Measurements from ENCODE around the gene HOXB5. TPM values are rescaled to one million over a fixed set of nuclear protein-coding genes. Genes with fewer than 3 reads are reported as not detected.

The HOXB5 gene
- total RNA-seq, 2 experiments from 2014 or later: 0.16 TPM; not detected in 1

DNA sequence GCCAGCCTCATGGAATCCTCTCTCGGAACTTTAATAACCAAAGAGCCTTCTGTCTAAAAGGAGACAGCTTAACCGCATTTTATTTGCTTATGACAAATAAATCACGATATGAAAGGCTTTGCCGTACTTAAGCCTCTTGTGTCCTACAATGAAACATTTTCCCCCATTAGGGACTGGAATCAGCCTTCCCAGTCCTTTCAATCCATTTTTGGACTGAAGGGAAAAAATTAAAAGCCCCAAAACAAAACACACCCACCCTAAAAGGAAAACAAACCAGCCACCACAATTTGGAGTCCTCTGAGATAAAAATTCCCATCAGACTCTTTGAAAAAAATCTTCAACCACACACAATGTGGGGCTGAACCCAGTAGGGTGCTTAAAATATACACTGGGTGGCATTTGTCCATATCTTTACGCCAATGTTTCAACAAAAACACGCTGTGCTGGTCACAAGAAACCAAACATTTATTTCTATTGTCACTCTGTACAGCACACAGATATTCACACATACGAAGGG is 18.5 kb downstream of the HOXB5 start:
- H3K4me1 Mint-ChIP-seq: peaks cover 33% of the 10 kb centered on the region
- no peak overlapping the region for H3K27ac Mint-ChIP-seq
- peaks cover 12% of the 10 kb centered on the region for H3K27me3 Mint-ChIP-seq
- ATAC-seq (no peak), DNase-seq (no peak)
- H3K4me3 Mint-ChIP-seq: no peak overlapping the region
- CTCF ChIA-PET: interaction anchor here (1.0 to 1.5 kb wide), 2 partner anchors 71 to 83 kb away, joined by 4 read pairs; no protein-coding TSS in a partner anchor
- H3K9me3 Mint-ChIP-seq (ENCODE audit: low read depth): no peaks in the 10 kb centered on the region
- H3K36me3 Mint-ChIP-seq: peaks cover 9% of the 10 kb centered on the region

DNA sequence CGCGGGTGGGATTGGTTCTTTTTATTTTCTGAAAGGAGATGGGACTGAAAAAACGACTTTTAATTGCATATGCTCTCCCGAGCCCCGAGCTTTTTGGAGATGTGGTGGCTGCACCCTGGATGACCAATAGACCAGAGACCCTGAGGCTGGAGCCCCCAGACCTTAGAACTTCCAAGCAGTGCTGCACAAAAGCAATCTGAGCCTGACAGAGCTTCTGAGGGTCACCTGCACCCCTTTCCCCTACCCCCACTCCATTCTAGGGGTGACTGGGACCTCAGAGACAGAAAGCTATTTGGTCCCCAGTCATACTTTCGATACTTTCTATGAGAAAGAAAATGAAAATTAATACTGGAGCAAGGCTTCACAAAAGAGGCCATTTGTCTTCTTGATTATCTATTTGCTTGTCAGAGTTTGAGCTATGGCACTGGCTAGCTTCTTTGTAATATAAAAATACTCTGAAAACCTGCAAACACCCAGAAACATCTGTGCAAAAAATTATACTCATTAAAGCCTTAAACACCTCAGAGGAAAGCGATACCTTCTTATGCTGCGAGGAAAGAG is 19.0 kb downstream of the HOXB5 start:
- Mint-ChIP-seq H3K4me1 (peaks cover 30% of the 10 kb centered on the region), H3K27ac (no peak overlapping the region), H3K9me3 (ENCODE audit: low read depth) (no peaks in the 10 kb centered on the region), H3K4me3 (no peak overlapping the region), H3K27me3 (peaks cover 8% of the 10 kb centered on the region), H3K36me3 (peaks cover 7% of the 10 kb centered on the region)
- no peak for ATAC-seq
- no peak for DNase-seq
- CTCF ChIA-PET: interaction anchor here (0.7 to 1.5 kb wide), 3 partner anchors 71 to 86 kb away, joined by 3 to 4 read pairs (median 4); no protein-coding TSS in a partner anchor

DNA sequence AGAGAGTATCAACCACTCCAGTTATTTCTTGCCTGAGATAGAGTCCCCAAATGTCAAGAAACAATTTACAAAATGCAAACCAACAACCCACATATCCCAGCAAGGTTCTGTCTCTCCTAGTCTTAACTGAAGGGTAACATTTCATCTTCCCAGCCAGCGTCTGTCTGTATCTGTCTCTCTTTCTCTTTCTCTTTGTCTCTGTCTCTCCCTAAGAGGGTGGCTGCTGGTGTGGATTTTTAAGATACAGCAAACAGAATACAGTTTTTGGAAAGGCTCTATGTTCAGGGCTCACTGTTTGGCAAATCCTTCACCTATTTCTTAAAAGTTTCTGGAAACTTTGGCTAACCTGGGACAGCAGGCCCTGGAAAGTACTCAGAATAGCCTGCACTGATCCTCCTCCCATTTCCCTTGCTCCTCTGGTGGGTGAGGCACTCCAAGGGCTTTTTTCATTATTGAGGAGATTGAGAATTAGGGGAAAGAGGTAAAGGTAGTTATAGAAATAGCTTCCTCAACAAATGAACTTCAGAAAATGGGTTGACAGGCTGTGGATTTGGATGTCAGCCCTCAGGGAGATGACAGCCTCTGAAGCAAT is 21.7 kb downstream of the HOXB5 start:
- CTCF ChIA-PET: no interaction called here
- ATAC-seq: no peak
- Mint-ChIP-seq H3K27ac (no peak overlapping the region), H3K36me3 (peaks cover 5% of the 10 kb centered on the region), H3K4me1 (peaks cover 13% of the 10 kb centered on the region), H3K4me3 (no peak overlapping the region), H3K27me3 (peaks cover 4% of the 10 kb centered on the region), H3K9me3 (ENCODE audit: low read depth) (no peaks in the 10 kb centered on the region)
- DNase-seq: no peak

DNA sequence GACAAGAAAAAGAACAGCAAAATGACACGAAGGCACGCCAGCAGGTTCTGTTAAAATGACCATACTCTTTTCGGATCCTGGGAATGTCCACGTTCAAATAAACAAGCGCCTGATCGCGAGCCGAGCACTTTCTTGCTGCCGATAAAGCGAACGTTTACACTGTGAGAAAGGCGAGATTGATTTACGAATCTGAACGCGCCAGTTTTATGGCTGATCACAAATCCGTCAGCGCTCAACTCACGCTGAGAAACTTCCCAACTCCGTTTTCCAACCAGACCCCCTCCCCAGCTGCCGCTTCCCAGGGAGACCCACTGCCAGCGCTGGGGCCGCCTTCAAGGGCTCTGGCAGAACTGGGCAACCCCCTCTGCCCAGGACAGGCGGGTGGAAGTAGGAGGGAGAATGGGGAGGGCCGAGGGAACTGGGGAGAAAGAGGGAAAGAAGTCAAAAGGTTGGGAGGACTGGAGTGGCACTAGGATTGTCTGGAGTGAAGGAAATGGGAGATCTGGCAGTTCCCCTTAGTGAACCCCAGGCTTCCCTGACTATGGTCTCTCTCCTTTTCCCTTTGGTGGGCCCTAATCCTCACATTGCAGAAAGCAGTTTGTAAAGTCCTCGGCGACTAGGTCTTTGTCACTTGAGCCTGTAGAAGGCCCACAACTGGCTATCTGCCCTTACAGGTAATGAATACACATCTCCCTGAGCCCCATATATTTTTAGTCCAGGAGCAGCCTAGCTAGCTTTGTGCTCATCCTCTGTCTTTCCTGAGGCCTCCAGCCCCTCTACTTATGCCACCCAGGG is 22.4 kb downstream of the HOXB5 start:
- DNase-seq (no peak), ATAC-seq (no peak)
- no peaks in the 10 kb centered on the region for H3K9me3 Mint-ChIP-seq (ENCODE audit: low read depth)
- no peak overlapping the region for H3K4me3 Mint-ChIP-seq
- CTCF ChIA-PET: no interaction called here
- H3K4me1 Mint-ChIP-seq: peaks cover 9% of the 10 kb centered on the region
- peaks cover 5% of the 10 kb centered on the region for H3K36me3 Mint-ChIP-seq
- H3K27me3 Mint-ChIP-seq: peaks cover 4% of the 10 kb centered on the region
- no peak overlapping the region for H3K27ac Mint-ChIP-seq

DNA sequence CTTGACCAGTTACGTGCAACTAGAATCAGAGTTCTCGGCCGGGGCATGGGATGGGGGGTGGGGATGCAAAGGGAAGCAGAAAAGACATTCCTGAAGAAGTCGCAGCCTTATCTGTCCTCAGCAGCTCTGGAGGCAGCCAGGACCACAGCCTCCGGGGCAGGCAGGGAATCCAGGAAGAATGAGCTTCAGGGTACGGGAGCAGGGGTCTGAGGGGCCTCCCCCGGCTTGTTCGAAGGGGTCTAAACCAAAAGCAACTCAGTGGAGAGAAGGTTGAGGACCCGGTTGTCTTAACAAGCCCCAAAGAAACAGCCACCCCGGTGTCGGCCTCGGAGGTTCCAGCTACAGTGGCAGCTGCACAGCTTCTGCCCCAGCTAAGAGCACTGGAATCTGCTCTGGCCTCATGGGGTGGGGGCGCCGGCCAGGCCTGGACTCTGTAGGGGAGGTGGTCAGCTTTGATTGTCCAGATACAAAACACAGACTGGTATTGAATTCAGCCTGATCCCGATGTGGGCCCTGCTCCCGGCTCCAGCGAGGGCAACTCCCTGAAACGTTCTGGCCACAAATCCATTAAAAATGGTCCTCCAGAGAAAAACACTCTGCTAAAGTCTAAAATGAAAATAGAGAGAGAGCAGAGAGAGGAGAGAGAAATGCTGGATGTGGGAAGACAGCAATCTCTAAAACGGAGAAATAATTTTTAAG is 23.1 kb downstream of the HOXB5 start:
- Mint-ChIP-seq H3K4me1 (peaks cover 3% of the 10 kb centered on the region), H3K9me3 (ENCODE audit: low read depth) (no peaks in the 10 kb centered on the region), H3K27me3 (peaks cover 4% of the 10 kb centered on the region), H3K4me3 (no peak overlapping the region), H3K36me3 (peaks cover 2% of the 10 kb centered on the region), H3K27ac (no peak overlapping the region)
- CTCF ChIA-PET: interaction anchor here (1.2 kb wide), 1 partner anchor 78 kb away, joined by 3 read pairs; no protein-coding TSS in a partner anchor
- DNase-seq: no peak
- no peak for ATAC-seq

DNA sequence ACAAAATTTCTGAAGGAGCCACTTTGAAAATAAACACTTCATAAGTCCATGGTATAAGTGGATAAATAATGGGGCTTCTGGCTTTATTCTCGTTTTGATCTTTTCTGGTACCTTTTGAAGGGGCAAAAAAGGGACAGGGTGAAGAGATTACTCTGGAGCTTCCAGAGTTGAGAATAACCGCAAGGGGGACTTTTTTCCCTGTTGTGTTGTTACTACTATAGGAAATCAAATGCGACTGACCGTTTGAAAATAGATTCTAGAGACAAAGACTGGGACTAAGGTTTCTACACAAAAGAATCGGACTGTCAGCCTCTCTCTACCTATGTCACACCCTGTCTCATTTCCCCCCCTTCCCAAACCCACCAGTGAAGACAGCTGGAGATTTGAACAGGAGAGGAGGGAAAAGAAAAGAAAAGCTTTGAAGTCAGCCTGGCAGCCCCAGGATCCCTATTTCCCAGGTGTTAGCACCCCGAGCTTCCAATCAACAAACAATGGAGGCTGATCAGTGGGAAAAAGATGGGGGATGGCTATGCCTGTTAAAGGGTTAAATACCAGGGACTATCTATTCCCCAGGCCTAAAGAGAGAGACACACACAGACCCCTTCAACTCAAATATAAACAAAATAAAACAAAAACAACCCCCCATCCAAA is 23.8 kb downstream of the HOXB5 start:
- H3K9me3 Mint-ChIP-seq (ENCODE audit: low read depth): no peaks in the 10 kb centered on the region
- no peak overlapping the region for H3K27ac Mint-ChIP-seq
- H3K4me1 Mint-ChIP-seq: peaks cover 1% of the 10 kb centered on the region
- H3K4me3 Mint-ChIP-seq: no peak overlapping the region
- ATAC-seq (no peak), DNase-seq (no peak)
- peaks cover 4% of the 10 kb centered on the region for H3K27me3 Mint-ChIP-seq
- H3K36me3 Mint-ChIP-seq: peaks cover under 1% of the 10 kb centered on the region
- CTCF ChIA-PET: interaction anchor here (1.2 kb wide), 1 partner anchor 77 kb away, joined by 3 read pairs; no protein-coding TSS in a partner anchor

DNA sequence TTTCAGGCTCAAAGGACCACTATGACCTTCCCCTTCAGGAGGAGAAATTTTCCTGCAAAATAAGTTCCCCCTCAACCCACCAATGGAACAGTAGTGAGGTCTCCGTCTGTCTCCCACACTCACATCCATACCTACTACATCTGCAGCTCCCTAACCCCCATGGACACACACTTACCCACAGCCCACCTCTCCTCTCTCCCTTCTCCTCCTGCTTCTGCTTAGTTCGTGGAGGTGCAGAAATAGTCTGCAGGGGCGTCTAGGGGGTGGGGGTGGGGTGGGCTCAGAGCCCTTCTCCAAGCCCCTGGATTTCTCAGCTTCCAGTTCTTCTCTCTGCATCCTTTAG is 24.4 kb downstream of the HOXB5 start:
- H3K9me3 Mint-ChIP-seq (ENCODE audit: low read depth): no peaks in the 10 kb centered on the region
- peaks cover 1% of the 10 kb centered on the region for H3K4me1 Mint-ChIP-seq
- peaks cover 1% of the 10 kb centered on the region for H3K36me3 Mint-ChIP-seq
- ATAC-seq (no peak), DNase-seq (no peak)
- no peak overlapping the region for H3K4me3 Mint-ChIP-seq
- no peak overlapping the region for H3K27ac Mint-ChIP-seq
- CTCF ChIA-PET: interaction anchor here (1.2 kb wide), 1 partner anchor 76 kb away, joined by 3 read pairs; no protein-coding TSS in a partner anchor
- H3K27me3 Mint-ChIP-seq: peaks cover 4% of the 10 kb centered on the region

DNA sequence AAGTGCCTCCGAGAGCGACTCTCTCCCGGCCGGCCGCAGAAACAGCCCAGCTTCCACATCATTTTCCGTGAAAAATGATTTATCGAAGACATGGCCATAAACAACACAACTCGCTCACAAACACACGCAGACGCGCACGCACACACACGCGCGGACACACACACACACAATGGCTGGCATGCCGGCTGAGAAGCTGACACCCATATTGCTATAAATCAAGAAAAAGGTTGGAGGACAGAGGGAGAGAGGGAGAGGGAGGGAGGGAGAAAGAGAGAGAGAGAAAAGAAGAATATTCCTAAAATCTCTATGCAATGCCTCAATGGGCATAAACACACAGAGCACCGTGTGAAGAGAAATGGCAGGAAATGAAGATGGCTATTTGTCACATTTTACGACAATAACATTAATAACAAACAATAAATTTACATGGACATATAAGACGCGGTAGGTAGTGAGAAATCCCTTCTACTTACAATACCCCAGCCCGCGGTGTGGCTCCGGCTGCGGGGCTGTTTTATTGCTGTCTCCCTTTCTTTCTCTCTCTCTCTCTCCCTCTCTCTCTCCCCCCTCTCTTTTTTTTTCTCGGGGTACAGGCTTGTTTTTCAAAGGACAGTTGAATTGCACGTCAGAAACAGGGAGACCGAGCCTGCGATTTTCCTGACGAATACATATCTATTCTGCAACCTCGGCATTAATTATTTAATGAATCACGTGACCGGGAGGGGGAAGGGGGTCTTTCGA is 24.9 kb downstream of the HOXB5 start:
- no peak for DNase-seq
- Mint-ChIP-seq H3K4me1 (peaks cover 1% of the 10 kb centered on the region), H3K4me3 (no peak overlapping the region), H3K36me3 (peaks cover 1% of the 10 kb centered on the region), H3K9me3 (ENCODE audit: low read depth) (no peaks in the 10 kb centered on the region), H3K27ac (no peak overlapping the region), H3K27me3 (peaks cover 4% of the 10 kb centered on the region)
- CTCF ChIA-PET: interaction anchor here (0.5 to 1.5 kb wide), 4 partner anchors 11 to 76 kb away, joined by 4 read pairs; partner anchors contain the start of gene HOXB5
- no peak for ATAC-seq

DNA sequence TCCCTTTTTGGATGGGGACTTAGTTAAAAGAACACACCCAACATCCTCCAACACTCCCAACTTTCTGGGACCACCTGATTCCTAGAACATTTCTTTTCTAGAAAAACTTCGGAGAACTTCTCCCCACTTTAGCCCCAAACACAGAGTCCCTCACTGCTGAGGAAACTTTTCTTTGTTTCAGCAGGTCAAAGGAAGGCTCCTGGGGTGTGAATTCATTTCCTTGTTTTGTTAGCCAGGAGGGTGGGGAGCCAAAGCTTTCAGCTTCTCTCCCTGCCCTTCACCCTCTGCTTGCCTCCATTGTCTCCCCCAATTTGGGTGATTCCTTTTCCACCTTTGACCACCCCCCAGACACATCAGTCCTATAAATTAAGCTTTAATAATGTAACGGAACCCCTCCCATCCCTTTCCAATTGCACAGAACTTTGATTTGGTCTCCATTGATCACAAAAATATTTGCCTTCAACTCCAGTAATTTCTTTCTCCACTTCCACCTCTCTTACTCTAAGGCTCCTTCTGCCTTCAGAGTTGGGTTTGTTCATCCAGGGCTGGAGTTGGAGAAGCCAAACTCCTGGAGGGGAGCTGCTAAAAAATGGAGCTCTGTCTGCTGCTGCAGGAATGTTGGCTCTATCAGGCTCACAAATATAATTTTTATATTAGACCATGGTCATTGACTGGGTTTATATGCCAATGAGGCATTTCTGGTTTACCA is 25.8 kb downstream of the HOXB5 start:
- CTCF ChIA-PET: interaction anchor here (0.5 to 1.5 kb wide), 4 partner anchors 10 to 76 kb away, joined by 4 read pairs; partner anchors contain the start of gene HOXB5
- Mint-ChIP-seq H3K36me3 (peaks cover 1% of the 10 kb centered on the region), H3K4me3 (no peak overlapping the region), H3K9me3 (ENCODE audit: low read depth) (no peaks in the 10 kb centered on the region), H3K27me3 (peaks cover 4% of the 10 kb centered on the region), H3K4me1 (no peaks in the 10 kb centered on the region), H3K27ac (no peak overlapping the region)
- no peak for DNase-seq
- ATAC-seq: no peak

DNA sequence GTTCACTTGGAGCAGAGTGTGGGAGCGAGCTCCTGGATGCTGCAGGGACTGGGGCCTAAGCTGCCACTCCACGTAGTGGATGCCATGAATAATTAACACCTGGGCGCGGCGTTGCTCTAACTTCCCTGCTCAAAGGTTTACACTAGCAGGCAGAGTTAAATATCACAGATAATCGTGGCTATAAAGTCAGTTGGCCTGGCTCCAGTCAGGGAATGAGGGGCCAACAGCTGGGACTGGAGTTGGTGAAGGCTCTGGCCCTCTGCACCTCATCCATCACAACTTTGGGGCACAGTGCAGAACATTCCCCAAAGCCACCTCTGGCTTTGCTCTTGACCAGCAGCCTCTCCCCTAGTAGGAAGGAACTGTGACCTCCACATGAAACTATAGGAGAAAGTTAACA is 26.4 kb downstream of the HOXB5 start:
- no peak overlapping the region for H3K27ac Mint-ChIP-seq
- peaks cover 1% of the 10 kb centered on the region for H3K36me3 Mint-ChIP-seq
- no peak for DNase-seq
- peaks cover 2% of the 10 kb centered on the region for H3K4me1 Mint-ChIP-seq
- CTCF ChIA-PET: interaction anchor here (1.4 to 1.5 kb wide), 2 partner anchors 10 to 26 kb away, joined by 4 read pairs; partner anchors contain the start of gene HOXB5
- peaks cover 4% of the 10 kb centered on the region for H3K27me3 Mint-ChIP-seq
- H3K9me3 Mint-ChIP-seq (ENCODE audit: low read depth): no peaks in the 10 kb centered on the region
- no peak for ATAC-seq
- no peak overlapping the region for H3K4me3 Mint-ChIP-seq

DNA sequence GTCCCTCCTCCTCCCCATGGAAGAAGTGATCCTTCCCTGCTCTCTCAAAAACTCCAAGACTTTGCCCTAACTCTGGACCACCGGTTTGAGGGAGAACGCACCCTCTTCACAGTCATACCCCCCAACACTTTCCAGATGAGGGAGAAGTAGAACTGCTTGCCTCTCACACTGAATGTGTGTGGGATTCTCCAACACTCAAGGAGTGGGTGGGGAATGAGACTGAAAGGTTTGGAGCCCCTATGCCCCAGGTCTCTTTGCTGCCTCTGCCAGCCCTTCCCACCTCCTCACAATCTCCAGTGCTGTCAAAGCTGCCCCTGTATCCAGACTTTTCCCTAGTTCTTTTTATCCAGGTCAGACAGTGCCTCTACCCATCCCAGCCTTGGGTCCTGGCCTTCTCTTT is 26.9 kb downstream of the HOXB5 start:
- no peak for ATAC-seq
- Mint-ChIP-seq H3K36me3 (peaks cover 1% of the 10 kb centered on the region), H3K9me3 (ENCODE audit: low read depth) (no peaks in the 10 kb centered on the region), H3K4me3 (no peak overlapping the region), H3K27ac (no peak overlapping the region), H3K4me1 (peaks cover 7% of the 10 kb centered on the region), H3K27me3 (peaks cover 4% of the 10 kb centered on the region)
- CTCF ChIA-PET: no interaction called here
- no peak for DNase-seq

All from activated CD8-positive, alpha-beta memory T cell treated with anti-CD3 and anti-CD28 coated beads, Interleukin-2, amount 10 ng/mL, durations not matched to agents 7 days and 5 days (primary cell).